Embryonic facial prominence (tissue), 1 donor: ENCODE data around the gene AFF1.

ENCODE experiments used
- DNase-seq: peaks from one replicate; pipeline ENCODE4 v3.0.0-alpha.2; 2016; ENCODE audit errors: extremely low spot score

Gene AFF1

GRCh38 chr4:87151730-87152129, 216.9 kb downstream of the AFF1 start:
- no peak for DNase-seq

GRCh38 chr4:87152310-87153041, 217.7 kb downstream of the AFF1 start:
- DNase-seq, result no peak

- DNase-seq, result no peak
Observed at GRCh38 chr4:87153078-87153870, 218.5 kb downstream of the AFF1 start.

- no peak for DNase-seq
Observed at GRCh38 chr4:87165892-87166291, 231.1 kb downstream of the AFF1 start.

- no peak for DNase-seq
Observed at GRCh38 chr4:87166296-87166854, 231.6 kb downstream of the AFF1 start.

- no peak for DNase-seq
Observed at GRCh38 chr4:87171944-87172343, 237.1 kb downstream of the AFF1 start.

GRCh38 chr4:87174672-87175071, 239.9 kb downstream of the AFF1 start:
- no peak for DNase-seq

GRCh38 chr4:87179751-87180150, 244.9 kb downstream of the AFF1 start:
- no peak for DNase-seq

GRCh38 chr4:87180767-87181166, 246.0 kb downstream of the AFF1 start:
- DNase-seq, result no peak

- no peak for DNase-seq
Observed at GRCh38 chr4:87185146-87185870, 250.5 kb downstream of the AFF1 start.

- DNase-seq, result peak; percentile 70
Observed at GRCh38 chr4:87188048-87188447, 253.2 kb downstream of the AFF1 start.

GRCh38 chr4:87188932-87189331, 254.1 kb downstream of the AFF1 start:
- DNase-seq, result no peak
